DND-41 (cell line): ENCODE results near the gene ZNF541.

Experiments
- ATAC-seq: fragments of 200-7000 bp; cut with Tn5 transposase; 3 replicates; pipeline ENCODE4 v1.9.1; 2021; ENCODE audit warnings: low read depth; ENCODE audit not compliant: insufficient read depth
- DNase-seq: peaks from one replicate; pipeline ENCODE4 v3.0.0-alpha.2; 2020
- H2AFZ ChIP-seq: 2 replicates; pipeline ENCODE4 v1.6.0; 2012; ENCODE audit warnings: low read depth, low read length
- H3K27ac ChIP-seq: 2 replicates; pipeline ENCODE4 v1.5.1; 2012; ENCODE audit warnings: low read length, inconsistent platforms
- H3K27me3 ChIP-seq: fragments of 200-600 bp; sonication (generic); 2 replicates; pipeline ENCODE4 v1.6.0; 2012; ENCODE audit warnings: low read length, mild to moderate bottlenecking, inconsistent platforms; ENCODE audit not compliant: insufficient read depth, poor library complexity
- H3K36me3 ChIP-seq: 2 replicates; pipeline ENCODE4 v1.5.1; 2012; ENCODE audit warnings: low read length, inconsistent platforms; ENCODE audit not compliant: insufficient read depth
- H3K4me1 ChIP-seq: 2 replicates; pipeline ENCODE4 v1.5.1; 2012; ENCODE audit warnings: mild to moderate bottlenecking, low read length; ENCODE audit not compliant: insufficient read depth
- H3K4me2 ChIP-seq: 2 replicates; pipeline ENCODE4 v1.6.0; 2012; ENCODE audit warnings: mild to moderate bottlenecking, moderate library complexity, low read length, inconsistent platforms; ENCODE audit not compliant: insufficient read depth
- H3K4me3 ChIP-seq, 2 experiments: fragments of 200-600 bp in 1 of 2; shearing (Covaris generic) in 1 of 2; 2 replicates each; pipeline ENCODE4 v1.5.1; 2012 to 2016; ENCODE audit warnings: inconsistent platforms in 2 of 2, low read length in 2 of 2, mild to moderate bottlenecking in 2 of 2, low read depth in 1 of 2, moderate library complexity in 1 of 2
- H3K79me2 ChIP-seq: 2 replicates; pipeline ENCODE4 v1.6.0; 2012; ENCODE audit warnings: low read length, inconsistent platforms; ENCODE audit not compliant: insufficient read depth
- H3K9ac ChIP-seq: 2 replicates; pipeline ENCODE4 v1.6.0; 2012; ENCODE audit warnings: low read depth, mild to moderate bottlenecking, inconsistent platforms, low read length, moderate library complexity
- H3K9me3 ChIP-seq: 2 replicates; pipeline ENCODE4 v1.5.1; 2012; ENCODE audit warnings: low read length, moderate library complexity, mild to moderate bottlenecking, inconsistent platforms; ENCODE audit not compliant: insufficient read depth, severe bottlenecking
- H4K20me1 ChIP-seq: 2 replicates; pipeline ENCODE4 v1.6.0; 2012; ENCODE audit warnings: low read length; ENCODE audit not compliant: insufficient read depth
- EZH2 ChIP-seq: IDR thresholded peaks from 3 replicates; pipeline ENCODE4 v1.6.1; 2012; ENCODE audit warnings: borderline replicate concordance, low read depth, mild to moderate bottlenecking, moderate library complexity, low read length, inconsistent platforms; ENCODE audit not compliant: severe bottlenecking
- TF ChIP-seq, protein P1 (sequence below): IDR thresholded peaks from 2 replicates; pipeline ENCODE4 v1.5.1; 2012; ENCODE audit warnings: borderline replicate concordance, low read length, moderate library complexity, mild to moderate bottlenecking; ENCODE audit not compliant: poor library complexity, severe bottlenecking; ENCODE audit errors: extremely low read depth

Gene ZNF541

DNA sequence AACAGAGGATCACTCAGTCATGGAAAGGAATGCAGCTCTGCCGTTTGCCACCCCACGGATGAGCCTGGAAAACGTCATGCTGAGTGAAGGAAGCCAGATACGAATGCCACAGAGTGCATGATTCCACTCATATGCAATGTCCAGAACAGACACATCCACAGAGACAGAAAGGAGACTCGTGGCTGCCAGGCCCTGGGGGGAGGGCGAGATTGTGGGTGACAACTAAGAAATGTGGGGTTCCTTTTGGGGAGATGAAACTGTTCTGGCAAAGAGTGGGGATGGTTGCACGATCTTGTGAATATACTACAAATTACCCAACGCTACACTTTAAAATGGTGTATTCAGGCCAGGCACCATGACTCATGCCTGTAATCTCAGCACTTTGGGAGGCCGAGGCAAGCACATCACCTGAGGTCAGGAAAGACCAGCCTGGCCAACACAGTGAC, 30.9 kb downstream of the ZNF541 start:
- no peaks in the 10 kb centered on the region for H3K9me3 ChIP-seq
- ATAC-seq = no peak
- TF ChIP-seq EZH2 = no peak
- TF ChIP-seq, protein P1, sequence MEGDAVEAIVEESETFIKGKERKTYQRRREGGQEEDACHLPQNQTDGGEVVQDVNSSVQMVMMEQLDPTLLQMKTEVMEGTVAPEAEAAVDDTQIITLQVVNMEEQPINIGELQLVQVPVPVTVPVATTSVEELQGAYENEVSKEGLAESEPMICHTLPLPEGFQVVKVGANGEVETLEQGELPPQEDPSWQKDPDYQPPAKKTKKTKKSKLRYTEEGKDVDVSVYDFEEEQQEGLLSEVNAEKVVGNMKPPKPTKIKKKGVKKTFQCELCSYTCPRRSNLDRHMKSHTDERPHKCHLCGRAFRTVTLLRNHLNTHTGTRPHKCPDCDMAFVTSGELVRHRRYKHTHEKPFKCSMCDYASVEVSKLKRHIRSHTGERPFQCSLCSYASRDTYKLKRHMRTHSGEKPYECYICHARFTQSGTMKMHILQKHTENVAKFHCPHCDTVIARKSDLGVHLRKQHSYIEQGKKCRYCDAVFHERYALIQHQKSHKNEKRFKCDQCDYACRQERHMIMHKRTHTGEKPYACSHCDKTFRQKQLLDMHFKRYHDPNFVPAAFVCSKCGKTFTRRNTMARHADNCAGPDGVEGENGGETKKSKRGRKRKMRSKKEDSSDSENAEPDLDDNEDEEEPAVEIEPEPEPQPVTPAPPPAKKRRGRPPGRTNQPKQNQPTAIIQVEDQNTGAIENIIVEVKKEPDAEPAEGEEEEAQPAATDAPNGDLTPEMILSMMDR = no peak
- H3K36me3 ChIP-seq = no peaks in the 10 kb centered on the region
- no peak overlapping the region for H3K27ac ChIP-seq
- H3K4me3 ChIP-seq = no peak overlapping the region
- H2AFZ ChIP-seq = no peak overlapping the region
- H3K79me2 ChIP-seq = no peaks in the 10 kb centered on the region
- no peak overlapping the region for H3K4me2 ChIP-seq
- DNase-seq = no peak
- no peak overlapping the region for H3K9ac ChIP-seq
- peaks cover 8% of the 10 kb centered on the region for H4K20me1 ChIP-seq
- peaks cover 26% of the 10 kb centered on the region for H3K27me3 ChIP-seq
- no peaks in the 10 kb centered on the region for H3K4me1 ChIP-seq

DNA sequence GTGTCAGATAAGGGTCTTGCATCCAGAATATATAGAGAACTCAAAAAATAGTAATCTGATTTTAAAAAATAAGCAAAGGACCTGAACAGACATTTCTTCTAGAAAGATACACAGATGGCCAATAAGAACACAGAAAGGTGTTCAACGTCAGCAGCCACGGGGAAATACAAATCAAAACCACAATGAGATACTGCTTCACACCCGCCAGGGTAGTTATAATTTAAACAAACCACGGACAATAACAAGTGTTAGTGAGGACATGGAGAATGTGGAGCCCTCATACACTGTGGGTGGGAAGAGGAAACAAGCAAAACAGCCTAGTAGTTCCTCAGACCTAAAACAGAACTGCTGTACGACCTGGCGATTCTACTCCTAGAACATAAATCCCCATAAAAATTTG, 31.4 kb downstream of the ZNF541 start:
- Histone ChIP-seq H3K27me3 (peaks cover 26% of the 10 kb centered on the region), H3K9ac (no peak overlapping the region), H3K36me3 (no peaks in the 10 kb centered on the region), H3K4me2 (no peak overlapping the region), H3K79me2 (no peaks in the 10 kb centered on the region), H3K27ac (no peak overlapping the region), H4K20me1 (peaks cover 11% of the 10 kb centered on the region), H3K4me1 (no peaks in the 10 kb centered on the region), H3K4me3 (no peak overlapping the region), H2AFZ (no peak overlapping the region), H3K9me3 (no peaks in the 10 kb centered on the region)
- TF ChIP-seq, protein P1 = no peak
- no peak for TF ChIP-seq EZH2
- DNase-seq (no peak), ATAC-seq (no peak)

DNA sequence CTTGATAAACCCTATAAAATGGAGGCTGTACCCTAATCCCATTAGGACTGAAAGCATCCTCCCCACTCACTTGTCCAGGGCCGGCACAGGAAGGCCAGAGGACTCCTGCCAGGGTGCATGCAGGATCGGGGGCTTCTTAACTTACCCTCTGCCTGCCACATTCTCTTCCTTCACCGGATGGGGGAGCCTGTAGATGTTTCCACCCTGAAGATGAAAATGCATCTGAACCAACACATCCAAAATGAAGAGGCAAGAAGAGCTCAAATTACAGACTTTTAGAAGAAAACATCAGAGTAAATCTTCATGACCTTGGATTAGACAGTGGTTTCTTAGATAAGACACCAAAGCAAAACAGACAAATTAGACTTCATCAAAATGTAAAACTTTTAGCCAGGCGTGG, 32.2 kb downstream of the ZNF541 start:
- H3K4me2 ChIP-seq = no peak overlapping the region
- peaks cover 26% of the 10 kb centered on the region for H3K27me3 ChIP-seq
- no peaks in the 10 kb centered on the region for H3K36me3 ChIP-seq
- ATAC-seq = no peak
- TF ChIP-seq, protein P1 = peak; percentile 20
- no peak for TF ChIP-seq EZH2
- H4K20me1 ChIP-seq = peaks cover 11% of the 10 kb centered on the region
- no peak overlapping the region for H3K9ac ChIP-seq
- H3K79me2 ChIP-seq = no peaks in the 10 kb centered on the region
- H3K4me3 ChIP-seq = no peak overlapping the region
- no peak overlapping the region for H2AFZ ChIP-seq
- no peak overlapping the region for H3K27ac ChIP-seq
- H3K4me1 ChIP-seq = no peaks in the 10 kb centered on the region
- no peaks in the 10 kb centered on the region for H3K9me3 ChIP-seq
- DNase-seq = no peak
